CD14-positive monocyte (primary cell): ENCODE measurements around the gene WDPCP. TPM values are rescaled to one million over a fixed set of nuclear protein-coding genes. Genes with fewer than 3 reads are reported as not detected.
A peak's percentile ranks its signal among the peaks of the same experiment; 100 is the strongest.

Experiments used
- DNase-seq, 3 donors: peaks; one replicate each; pipeline ENCODE4 v3.0.0-alpha.2; 2011 to 2022
- H2AFZ ChIP-seq: 2 replicates; pipeline ENCODE4 v1.6.0; 2012; ENCODE audit warnings: mild to moderate bottlenecking, low read depth, low read length, inconsistent platforms; ENCODE audit not compliant: insufficient read depth, poor library complexity, severe bottlenecking
- H3K27ac ChIP-seq, 2 donors: 1 replicate in 1 of 2; 2 replicates in 1 of 2; pipeline ENCODE4 v1.5.1; 2012 to 2013; ENCODE audit warnings: low read length in 2 of 2, control low read depth in 1 of 2, inconsistent platforms in 1 of 2, low read depth in 1 of 2, mild to moderate bottlenecking in 1 of 2
- H3K27me3 ChIP-seq, 2 donors: one replicate each; pipeline versions ENCODE4 v1.6.0 to v1.6.1; 2011 to 2013; ENCODE audit warnings: low read length in 2 of 2; ENCODE audit not compliant: control insufficient read depth in 2 of 2, insufficient read depth in 2 of 2
- H3K36me3 ChIP-seq, 2 donors: replicated peaks in 1 of 2; 1 replicate in 1 of 2; 2 replicates in 1 of 2; pipeline versions ENCODE4 v1.5.1 to v1.6.1; 2012 to 2013; ENCODE audit warnings: low read length in 2 of 2, control low read depth in 1 of 2, inconsistent platforms in 1 of 2, mild to moderate bottlenecking in 1 of 2; ENCODE audit not compliant: insufficient read depth in 2 of 2, control insufficient read depth in 1 of 2
- H3K4me1 ChIP-seq, 2 donors: 1 replicate in 1 of 2; 2 replicates in 1 of 2; pipeline versions ENCODE4 v1.5.1 to v1.6.1; 2012 to 2013; ENCODE audit warnings: low read length in 2 of 2, control low read depth in 1 of 2, inconsistent platforms in 1 of 2, mild to moderate bottlenecking in 1 of 2, moderate library complexity in 1 of 2; ENCODE audit not compliant: insufficient read depth in 2 of 2, control insufficient read depth in 1 of 2
- H3K4me2 ChIP-seq: replicated peaks from 2 replicates; pipeline ENCODE3; 2012; ENCODE audit warnings: low read length, moderate library complexity, mild to moderate bottlenecking; ENCODE audit not compliant: poor library complexity, severe bottlenecking; ENCODE audit errors: extremely low read depth
- H3K4me3 ChIP-seq, 3 experiments: fragments of 200-600 bp in 1 of 3; sonication (generic) in 1 of 3; replicated peaks in 1 of 3; 1 replicate in 2 of 3; 2 replicates in 1 of 3; pipeline ENCODE4 v1.5.1; 2011 to 2013; ENCODE audit warnings: low read length in 3 of 3, mild to moderate bottlenecking in 3 of 3, control low read depth in 2 of 3, low read depth in 2 of 3, inconsistent platforms in 1 of 3, moderate library complexity in 1 of 3
- H3K79me2 ChIP-seq: 2 replicates; pipeline ENCODE4 v1.6.0; 2012; ENCODE audit warnings: mild to moderate bottlenecking, control low read depth, inconsistent platforms, low read length, moderate library complexity; ENCODE audit not compliant: insufficient read depth
- H3K9ac ChIP-seq: 2 replicates; pipeline ENCODE4 v1.6.0; 2017; ENCODE audit warnings: low read length, mild to moderate bottlenecking; ENCODE audit not compliant: insufficient read depth, poor library complexity, severe bottlenecking
- H3K9me3 ChIP-seq, 2 donors: replicated peaks in 1 of 2; 1 replicate in 1 of 2; 2 replicates in 1 of 2; pipeline versions ENCODE4 v1.5.1 to v1.6.1; 2012 to 2013; ENCODE audit warnings: low read length in 2 of 2, control low read depth in 1 of 2; ENCODE audit not compliant: control insufficient read depth in 1 of 2, insufficient read depth in 1 of 2
- H4K20me1 ChIP-seq: 2 replicates; pipeline ENCODE4 v1.6.0; 2012; ENCODE audit warnings: mild to moderate bottlenecking, low read length, control low read depth, moderate library complexity; ENCODE audit not compliant: insufficient read depth
- H3K27ac Mint-ChIP-seq, 7 donors: one replicate each; pipeline ENCODE4 v1.8.0; 2020; ENCODE audit warnings: mild to moderate bottlenecking in 7 of 7, mixed read lengths in 7 of 7, moderate library complexity in 6 of 7, inconsistent platforms in 2 of 7
- H3K27me3 Mint-ChIP-seq, 3 donors: one replicate each; pipeline ENCODE4 v1.8.0; 2021 to 2022; ENCODE audit warnings: low read depth in 3 of 3, mild to moderate bottlenecking in 3 of 3, mixed read lengths in 3 of 3, moderate library complexity in 3 of 3, inconsistent platforms in 1 of 3
- H3K36me3 Mint-ChIP-seq, 2 donors: one replicate each; pipeline ENCODE4 v1.8.0; 2020; ENCODE audit warnings: mixed read lengths in 2 of 2, inconsistent platforms in 1 of 2, mild to moderate bottlenecking in 1 of 2
- H3K4me1 Mint-ChIP-seq: one replicate; pipeline ENCODE4 v1.8.0; 2020; ENCODE audit warnings: mild to moderate bottlenecking, mixed read lengths
- H3K4me3 Mint-ChIP-seq, 2 donors: one replicate each; pipeline ENCODE4 v1.8.0; 2020; ENCODE audit warnings: mild to moderate bottlenecking in 2 of 2, mixed read lengths in 2 of 2, moderate library complexity in 1 of 2
- H3K9me3 Mint-ChIP-seq, 7 donors: one replicate each; pipeline ENCODE4 v1.8.0; 2020 to 2022; ENCODE audit warnings: mixed read lengths in 7 of 7, mild to moderate bottlenecking in 6 of 7, moderate library complexity in 6 of 7, inconsistent platforms in 2 of 7
- CTCF ChIP-seq: fragments of 200-600 bp; IDR thresholded peaks from one replicate; pipeline ENCODE4 v1.8.0; 2022; ENCODE audit warnings: antibody characterized with exemption, mild to moderate bottlenecking
- WGBS: methylation state at CpG from one replicate; pipeline ENCODE4 v1.1.5; 2013; ENCODE audit warnings: missing lambda C conversion rate; ENCODE audit not compliant: insufficient coverage; 5-methylcytosine and 5-hydroxymethylcytosine counted together
- intact Hi-C, 2 donors: fragments of 100-400 bp; cut with micrococcal nuclease; formaldehyde crosslinking; loops; one replicate each; pipeline versions ENCODE4 v1.15.0 to v1.15.1; 2023
- polyA plus RNA-seq, 3 donors: library from polyadenylated mRNA; depleted of rRNA in 1 of 3; unstranded in 2 of 3; stranded (reverse) in 1 of 3; fragments of 300-500 nt in 2 of 3; fragments of >200 nt in 1 of 3; fragmentation: Illumina TruSeq in 2 of 3; gene quantifications; 1 replicate in 2 of 3; 2 replicates in 1 of 3; pipeline ENCODE4 v1.2.3, GENCODE V29; 2012 to 2021

Gene WDPCP
- polyA plus RNA-seq, 3 donors = 3.3 to 5.2 (median 3.7) TPM

- no peak for TF ChIP-seq CTCF
- Histone ChIP-seq H3K9me3 (peaks cover 0 to 5% of the 10 kb centered on the region in 2 donors), H3K9ac (no peak overlapping the region), H4K20me1 (no peaks in the 10 kb centered on the region), H3K79me2 (no peaks in the 10 kb centered on the region), H2AFZ (no peak overlapping the region), H3K4me3 (no peak overlapping the region), H3K27me3 (no peaks in the 10 kb centered on the region), H3K4me2 (no peak overlapping the region), H3K36me3 (peaks cover 5% of the 10 kb centered on the region in 2 donors), H3K27ac (no peak overlapping the region), H3K4me1 (no peaks in the 10 kb centered on the region)
- no peak overlapping the region for H3K4me3 Mint-ChIP-seq
- no peaks in the 10 kb centered on the region for H3K4me1 Mint-ChIP-seq
- H3K27me3 Mint-ChIP-seq = peaks cover 0 to 2% (median 0%) of the 10 kb centered on the region in 3 donors
- peaks cover 7 to 9% of the 10 kb centered on the region in 2 donors for H3K36me3 Mint-ChIP-seq
- WGBS = 100% methylated on average over 1 of the region's 5 CpGs
- H3K27ac Mint-ChIP-seq = peak overlapping the region in 1 of 7 donors; percentile 56
- intact Hi-C loops = no loop called here
- DNase-seq = no peak
- H3K9me3 Mint-ChIP-seq = peaks cover 0 to 4% (median 2%) of the 10 kb centered on the region in 7 donors
Measured at GRCh38 chr2:63408530-63408929, 179.7 kb downstream of the WDPCP start.

GRCh38 chr2:63406641-63407040, 181.6 kb downstream of the WDPCP start:
- H3K27me3 ChIP-seq = no peaks in the 10 kb centered on the region
- no peak for DNase-seq
- Mint-ChIP-seq H3K27ac (no peak overlapping the region), H3K4me1 (no peaks in the 10 kb centered on the region), H3K27me3 (peaks cover 0 to 2% (median 0%) of the 10 kb centered on the region in 3 donors), H3K36me3 (peaks cover 11 to 21% of the 10 kb centered on the region in 2 donors), H3K4me3 (no peak overlapping the region), H3K9me3 (peaks cover 0 to 6% (median 3%) of the 10 kb centered on the region in 7 donors)
- no CpG with 5 or more reads among the region's 1 CpG for WGBS
- no peaks in the 10 kb centered on the region for H3K4me1 ChIP-seq
- no peak overlapping the region for H3K4me3 ChIP-seq
- H3K36me3 ChIP-seq = peaks cover 5 to 11% of the 10 kb centered on the region in 2 donors
- no peak for TF ChIP-seq CTCF
- no peak overlapping the region for H2AFZ ChIP-seq
- H3K79me2 ChIP-seq = no peaks in the 10 kb centered on the region
- H3K4me2 ChIP-seq = no peak overlapping the region
- H3K9me3 ChIP-seq = peaks cover 0 to 5% of the 10 kb centered on the region in 2 donors
- H3K9ac ChIP-seq = no peak overlapping the region
- no peak overlapping the region for H3K27ac ChIP-seq
- H4K20me1 ChIP-seq = no peaks in the 10 kb centered on the region
- intact Hi-C loops = no loop called here
